ENCODE results near the gene ARHGEF28.

DNA sequence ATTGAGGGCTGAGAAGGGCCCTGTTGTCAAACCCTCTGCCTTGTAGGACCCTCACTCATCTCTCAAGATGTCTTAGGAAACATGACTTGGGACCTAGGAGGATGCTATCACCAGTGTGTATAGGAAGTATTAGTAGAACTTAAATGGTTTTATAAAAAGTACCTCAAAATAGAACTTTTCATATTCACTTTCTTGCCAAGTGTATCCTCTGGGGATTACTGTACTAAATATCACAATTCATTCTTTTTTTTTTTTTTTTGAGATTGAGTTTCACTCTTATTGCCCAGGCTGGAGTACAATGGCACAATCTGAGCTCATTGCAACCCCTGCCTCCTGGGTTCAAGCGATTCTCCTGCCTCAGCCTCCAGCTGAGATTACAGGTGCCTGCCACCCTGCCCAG is 56.2 kb downstream of the ARHGEF28 start:
- TF ChIP-seq CTCF (IDR thresholded peaks at IDR 0.05) (no peak), POLR2AphosphoS5 (IDR thresholded peaks at IDR 0.05) (no peak)
